DOHH2 (cell line): Measurements from ENCODE around the gene PPFIBP1.

ENCODE experiments used
- EZH2phosphoT487 ChIP-seq: fragments of 200-600 bp; sonication (generic); IDR thresholded peaks from 2 replicates; pipeline ENCODE4 v1.6.1; 2017; ENCODE audit warnings: borderline replicate concordance, mild to moderate bottlenecking, antibody characterized with exemption, low read length, moderate library complexity, mixed read lengths
- TF ChIP-seq, protein P1 (sequence below): fragments of 200-600 bp; sonication (generic); IDR thresholded peaks from one replicate; pipeline ENCODE4 v1.5.1; 2014; ENCODE audit warnings: antibody characterized with exemption, mild to moderate bottlenecking, low read depth, low read length; ENCODE audit not compliant: poor library complexity, severe bottlenecking

DNA sequence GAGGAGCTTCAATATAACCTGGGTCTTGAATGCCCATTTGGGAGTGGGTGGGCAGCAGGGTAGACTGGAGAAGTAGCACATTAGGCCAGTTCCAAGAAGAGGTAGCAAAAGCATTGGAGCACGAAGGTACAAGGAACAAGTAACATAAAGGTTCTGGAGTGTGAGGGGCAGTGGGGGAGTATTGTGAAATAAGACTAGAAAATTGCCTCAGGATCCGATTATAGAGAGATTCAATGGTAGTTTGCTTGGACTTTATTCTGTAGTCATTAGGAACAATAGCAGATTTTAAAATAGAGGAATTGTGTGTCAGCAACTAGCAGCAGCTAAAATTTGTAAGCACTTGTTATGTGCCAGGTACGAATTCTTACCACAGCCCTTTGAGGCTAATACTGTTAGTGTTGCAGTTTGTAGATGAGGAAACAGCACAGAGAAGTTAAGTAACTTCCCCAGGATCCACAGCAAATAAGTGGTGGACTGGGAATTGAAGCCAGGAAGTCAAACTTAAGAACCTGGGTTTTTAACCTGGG, 61.8 kb downstream of the PPFIBP1 start:
- TF ChIP-seq, protein P1, sequence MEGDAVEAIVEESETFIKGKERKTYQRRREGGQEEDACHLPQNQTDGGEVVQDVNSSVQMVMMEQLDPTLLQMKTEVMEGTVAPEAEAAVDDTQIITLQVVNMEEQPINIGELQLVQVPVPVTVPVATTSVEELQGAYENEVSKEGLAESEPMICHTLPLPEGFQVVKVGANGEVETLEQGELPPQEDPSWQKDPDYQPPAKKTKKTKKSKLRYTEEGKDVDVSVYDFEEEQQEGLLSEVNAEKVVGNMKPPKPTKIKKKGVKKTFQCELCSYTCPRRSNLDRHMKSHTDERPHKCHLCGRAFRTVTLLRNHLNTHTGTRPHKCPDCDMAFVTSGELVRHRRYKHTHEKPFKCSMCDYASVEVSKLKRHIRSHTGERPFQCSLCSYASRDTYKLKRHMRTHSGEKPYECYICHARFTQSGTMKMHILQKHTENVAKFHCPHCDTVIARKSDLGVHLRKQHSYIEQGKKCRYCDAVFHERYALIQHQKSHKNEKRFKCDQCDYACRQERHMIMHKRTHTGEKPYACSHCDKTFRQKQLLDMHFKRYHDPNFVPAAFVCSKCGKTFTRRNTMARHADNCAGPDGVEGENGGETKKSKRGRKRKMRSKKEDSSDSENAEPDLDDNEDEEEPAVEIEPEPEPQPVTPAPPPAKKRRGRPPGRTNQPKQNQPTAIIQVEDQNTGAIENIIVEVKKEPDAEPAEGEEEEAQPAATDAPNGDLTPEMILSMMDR = no peak
- no peak for TF ChIP-seq EZH2phosphoT487
